GM23248 (cell line): ENCODE data around the gene PDE3B.
"Not testable (repeated sequence)": the region's sequence is repeated elsewhere in the genome, so short reads cannot be mapped to it uniquely, and the experiment has no call there.

ENCODE experiments used
- EZH2 ChIP-seq: fragments of 200-600 bp; sonication (generic); IDR thresholded peaks from 2 replicates; pipeline ENCODE4 v1.6.1; 2018; ENCODE audit warnings: antibody characterized with exemption, mild to moderate bottlenecking; ENCODE audit not compliant: insufficient read depth, poor library complexity, severe bottlenecking
- EZH2phosphoT487 ChIP-seq: fragments of 200-600 bp; sonication (generic); IDR thresholded peaks from 2 replicates; pipeline ENCODE4 v1.6.1; 2018; ENCODE audit warnings: antibody characterized with exemption, moderate library complexity, mild to moderate bottlenecking, low read depth; ENCODE audit not compliant: insufficient read depth

- not testable (repeated sequence) for TF ChIP-seq EZH2, EZH2phosphoT487
Observed at GRCh38 chr11:14743667-14744066, 100.1 kb downstream of the PDE3B start.
